ENCODE results near the gene S100Z. TPM values are rescaled to one million over a fixed set of nuclear protein-coding genes. Genes with fewer than 3 reads are reported as not detected.
"Not testable (repeated sequence)": the region's sequence is repeated elsewhere in the genome, so short reads cannot be mapped to it uniquely, and the experiment has no call there.

The S100Z gene
- total RNA-seq, 1 donor from 2014 or later, result 0.90 TPM

- DNase-seq (ENCODE audit: low spot score), result no peak
Observed at GRCh38 chr5:76867827-76868693, 18.2 kb downstream of the S100Z start.

DNA sequence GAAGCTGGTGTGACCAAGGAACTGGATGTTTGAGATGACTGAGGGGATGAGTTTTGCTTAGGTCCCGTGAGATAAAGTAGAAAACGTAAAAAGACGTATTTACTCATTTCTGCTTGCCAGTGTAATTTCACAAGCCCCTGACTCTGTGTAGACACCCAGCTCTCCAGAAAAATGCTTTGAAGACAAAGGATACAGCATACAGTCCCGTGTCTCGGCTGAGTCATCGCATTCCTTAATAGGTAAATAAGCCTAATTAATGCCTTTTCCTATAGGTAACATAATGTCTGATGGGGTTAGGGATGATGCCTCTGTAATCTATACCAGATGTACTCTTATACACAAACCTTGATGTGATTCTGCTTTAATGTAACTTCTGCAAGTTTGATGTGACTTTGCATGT is 20.2 kb downstream of the S100Z start:
- no peak for DNase-seq (ENCODE audit: low spot score)

GRCh38 chr5:76874088-76874581 is 24.3 kb downstream of the S100Z start:
- DNase-seq (ENCODE audit: low spot score), result no peak

DNA sequence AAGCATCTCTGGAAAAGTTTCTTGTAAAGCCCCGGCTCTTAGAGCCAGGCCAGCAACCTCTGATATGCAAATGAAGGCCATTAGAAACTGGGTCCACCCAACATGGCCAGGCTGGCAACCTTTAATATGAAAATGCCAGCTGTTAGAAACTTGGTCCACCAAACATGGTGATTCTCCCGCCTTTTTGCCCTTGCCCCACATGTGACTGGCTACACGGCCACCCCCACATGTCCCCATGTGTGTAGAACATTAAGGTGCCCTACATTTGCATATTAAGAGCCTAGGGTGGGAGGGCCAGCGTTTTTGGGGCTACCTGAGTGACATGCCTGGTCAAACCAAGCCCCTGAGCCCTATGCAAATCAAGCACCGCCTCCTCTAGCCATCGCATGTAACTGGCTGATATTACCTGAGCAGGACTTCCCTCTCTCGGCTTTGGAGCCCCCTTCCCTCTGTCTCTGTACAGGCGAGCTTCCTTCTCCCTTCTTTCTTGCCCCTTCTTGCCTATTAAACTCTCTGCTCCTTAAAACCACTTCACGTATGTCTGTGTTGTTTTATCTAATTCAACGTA is 39.0 kb downstream of the S100Z start:
- DNase-seq (ENCODE audit: low spot score), result no peak

GRCh38 chr5:76893294-76893693 is 43.5 kb downstream of the S100Z start:
- no peak for DNase-seq (ENCODE audit: low spot score)

GRCh38 chr5:76896196-76896595 is 46.4 kb downstream of the S100Z start:
- no peak for DNase-seq (ENCODE audit: low spot score)

DNA sequence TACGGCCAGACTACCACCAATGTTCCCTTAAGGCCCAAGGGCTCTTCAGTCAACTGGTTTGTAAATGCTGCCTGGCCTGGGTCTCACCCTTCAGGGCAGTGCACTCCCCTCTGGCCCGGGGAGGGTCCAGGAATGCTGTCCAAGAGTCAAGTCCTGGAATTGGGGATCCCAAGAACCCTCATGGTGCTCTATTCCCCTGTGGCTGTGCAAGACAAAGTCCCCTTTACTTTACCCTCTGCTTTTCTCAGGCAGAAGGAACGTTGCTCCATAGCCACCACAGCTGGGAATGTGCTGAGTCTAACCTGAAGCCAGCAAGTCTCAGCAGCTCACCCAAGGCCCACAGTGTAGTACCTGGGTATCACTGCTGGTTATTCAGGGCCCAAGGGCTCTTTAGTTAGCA is 51.7 kb downstream of the S100Z start:
- DNase-seq (ENCODE audit: low spot score), result no peak

DNA sequence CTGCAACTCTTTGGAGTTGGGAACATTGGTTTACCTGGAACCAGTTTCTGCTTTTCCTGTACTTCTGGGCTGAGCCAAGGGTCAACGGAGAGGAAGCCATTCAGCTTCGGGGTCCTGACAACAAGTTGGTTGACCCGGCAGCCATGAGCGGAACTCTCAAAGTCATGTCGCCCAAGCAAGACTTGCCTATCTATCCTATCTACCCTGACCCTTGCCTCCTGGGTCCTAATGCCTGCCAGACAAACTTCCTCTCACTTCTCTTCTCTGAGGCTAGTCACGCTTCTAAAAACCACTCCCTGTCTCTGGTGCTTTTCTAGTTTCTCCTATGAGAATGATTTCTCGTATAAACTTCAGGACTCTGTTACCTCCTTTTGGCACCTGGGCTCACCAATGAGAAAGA is 58.4 kb downstream of the S100Z start:
- no peak for DNase-seq (ENCODE audit: low spot score)

- DNase-seq (ENCODE audit: low spot score), result not testable (repeated sequence)
Observed at GRCh38 chr5:76910344-76910933, 60.6 kb downstream of the S100Z start.

GRCh38 chr5:76914671-76915070 is 64.9 kb downstream of the S100Z start:
- not testable (repeated sequence) for DNase-seq (ENCODE audit: low spot score)

- no peak for DNase-seq (ENCODE audit: low spot score)
Observed at GRCh38 chr5:76918539-76918938, 68.7 kb downstream of the S100Z start.

GRCh38 chr5:76920491-76920890 is 70.7 kb downstream of the S100Z start:
- DNase-seq (ENCODE audit: low spot score), result no peak

- no peak for DNase-seq (ENCODE audit: low spot score)
Observed at GRCh38 chr5:76926329-76927105, 76.7 kb downstream of the S100Z start.

DNA sequence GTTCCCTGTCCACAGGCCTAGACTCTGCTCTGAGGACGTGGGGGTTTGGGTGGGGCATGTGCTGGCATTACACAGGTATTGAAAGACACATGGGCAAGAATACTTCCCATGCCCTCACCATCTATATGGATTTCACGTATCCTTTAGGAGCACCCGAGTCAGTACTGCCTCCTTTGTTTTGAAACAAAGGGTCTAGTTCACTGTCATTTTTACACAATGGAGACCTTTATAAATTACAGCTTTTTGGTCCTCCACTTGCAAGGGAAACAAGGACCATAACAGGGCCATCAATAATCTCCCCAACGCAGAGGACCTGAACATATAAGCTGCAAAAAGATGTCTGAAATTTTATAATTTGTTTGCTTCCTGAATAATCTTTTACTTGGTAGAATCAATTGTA is 78.1 kb downstream of the S100Z start:
- DNase-seq (ENCODE audit: low spot score), result no peak

DNA sequence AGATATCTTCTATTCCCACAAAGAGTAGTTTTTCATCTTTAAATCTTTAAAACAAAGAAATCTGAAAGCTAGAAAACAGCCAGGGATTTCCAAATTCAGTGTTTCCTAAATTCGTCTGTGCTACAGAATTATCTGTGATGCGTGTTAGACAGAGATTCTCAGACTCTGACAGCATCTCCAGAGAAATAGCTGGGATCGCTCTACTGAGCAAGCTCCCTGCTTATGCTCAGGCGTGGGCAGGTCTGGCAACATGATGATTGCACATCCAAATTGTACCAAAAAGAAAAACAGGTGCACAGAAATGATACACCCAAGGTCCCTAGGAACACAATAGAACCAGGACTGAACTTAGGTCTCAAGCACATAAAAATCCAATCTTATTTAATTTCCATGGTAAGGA is 80.3 kb downstream of the S100Z start:
- no peak for DNase-seq (ENCODE audit: low spot score)

GRCh38 chr5:76938177-76938576 is 88.4 kb downstream of the S100Z start:
- DNase-seq (ENCODE audit: low spot score), result no peak

GRCh38 chr5:76941000-76941399 is 91.2 kb downstream of the S100Z start:
- no peak for DNase-seq (ENCODE audit: low spot score)

GRCh38 chr5:76941442-76941841 is 91.6 kb downstream of the S100Z start:
- DNase-seq (ENCODE audit: low spot score), result no peak

- no peak for DNase-seq (ENCODE audit: low spot score)
Observed at GRCh38 chr5:76942581-76942980, 92.8 kb downstream of the S100Z start.

- no peak for DNase-seq (ENCODE audit: low spot score)
Observed at GRCh38 chr5:76943006-76943405, 93.2 kb downstream of the S100Z start.

GRCh38 chr5:76944638-76945037 is 94.8 kb downstream of the S100Z start:
- DNase-seq (ENCODE audit: low spot score), result no peak

DNA sequence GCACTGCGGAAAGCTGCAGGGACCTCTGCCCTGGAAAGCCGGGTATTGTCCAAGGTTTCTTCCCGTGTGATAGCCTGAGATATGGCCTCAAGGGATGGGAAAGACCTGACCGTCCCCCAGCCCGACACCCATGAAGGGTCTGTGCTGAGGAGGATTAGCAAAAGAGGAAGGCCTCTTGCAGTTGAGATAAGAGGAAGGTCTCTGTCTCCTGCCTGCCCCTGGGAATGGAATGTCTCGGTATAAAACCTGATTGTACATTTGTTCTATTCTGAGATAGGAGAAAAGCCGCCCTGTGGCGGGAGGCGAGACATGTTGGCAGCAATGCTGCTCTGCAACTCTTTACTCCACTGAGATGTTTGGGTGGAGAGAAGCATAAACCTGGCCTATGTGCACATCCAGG is 95.4 kb downstream of the S100Z start:
- DNase-seq (ENCODE audit: low spot score), result not testable (repeated sequence)

All from mesenteric fat pad (tissue), 1 donor.